Fibroblast of skin of abdomen (primary cell): Measurements from ENCODE around the gene DIP2B.
"Not testable (repeated sequence)": the region's sequence is repeated elsewhere in the genome, so short reads cannot be mapped to it uniquely, and the experiment has no call there.

Experiments
- DNase-seq: peaks from one replicate; pipeline ENCODE4 v3.0.0-alpha.2; 2013

DIP2B gene

DNA sequence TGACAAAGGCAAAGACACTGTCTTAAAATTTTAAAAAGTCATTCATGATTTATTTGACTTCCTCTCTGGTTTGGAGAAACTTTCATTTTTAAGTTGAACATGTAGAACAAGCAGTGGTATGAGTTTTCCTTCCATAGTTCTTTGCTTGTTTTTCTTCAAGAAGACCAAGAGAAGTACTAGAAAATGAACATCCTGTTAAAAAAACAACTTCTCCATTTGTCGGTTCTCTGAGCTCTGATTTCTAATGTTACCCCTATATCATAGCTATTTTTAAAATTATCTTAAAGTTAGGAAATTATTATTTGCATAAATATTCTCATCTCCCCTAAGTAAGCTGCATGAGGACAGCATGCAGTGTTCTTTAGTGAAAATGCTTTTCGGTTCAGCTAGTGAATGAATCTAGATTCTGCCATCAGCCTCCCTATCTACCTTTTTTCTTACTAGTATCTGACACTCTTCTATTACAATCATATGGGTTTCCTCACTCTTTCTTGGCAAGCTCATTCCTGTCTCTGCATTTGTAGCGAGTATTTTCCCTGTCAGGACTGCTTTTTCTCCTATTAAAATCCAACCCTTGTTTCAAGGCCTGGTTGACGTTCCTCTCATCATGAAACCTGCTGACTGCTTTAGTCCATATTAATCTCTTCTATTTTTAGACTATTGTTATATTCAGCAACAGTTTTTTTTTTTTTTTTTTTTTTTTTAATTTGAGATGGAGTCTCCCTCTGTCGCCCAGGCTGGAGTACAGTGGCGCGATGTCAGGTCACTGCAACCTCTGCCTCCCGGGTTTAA, 15.8 kb downstream of the DIP2B start:
- DNase-seq: no peak

DNA sequence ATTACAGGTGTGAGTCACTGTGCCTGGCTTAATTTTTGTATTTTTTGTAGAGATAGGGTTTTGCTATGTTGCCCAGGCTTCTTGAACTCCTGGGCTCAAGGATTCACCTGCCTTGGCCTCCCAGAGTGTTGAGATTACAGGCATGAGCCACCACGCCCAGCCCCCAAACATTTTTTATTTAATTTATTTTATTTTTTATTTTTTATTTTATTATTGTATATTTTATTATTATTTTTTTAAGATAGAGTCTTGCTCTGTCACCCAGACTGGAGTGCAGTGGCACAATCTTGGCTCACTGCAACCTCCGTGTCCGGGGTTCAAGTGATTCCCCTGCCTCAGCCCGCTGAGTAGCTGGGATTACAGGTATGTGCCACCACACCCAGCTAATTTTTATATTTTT, 17.0 kb downstream of the DIP2B start:
- DNase-seq: not testable (repeated sequence)

DNA sequence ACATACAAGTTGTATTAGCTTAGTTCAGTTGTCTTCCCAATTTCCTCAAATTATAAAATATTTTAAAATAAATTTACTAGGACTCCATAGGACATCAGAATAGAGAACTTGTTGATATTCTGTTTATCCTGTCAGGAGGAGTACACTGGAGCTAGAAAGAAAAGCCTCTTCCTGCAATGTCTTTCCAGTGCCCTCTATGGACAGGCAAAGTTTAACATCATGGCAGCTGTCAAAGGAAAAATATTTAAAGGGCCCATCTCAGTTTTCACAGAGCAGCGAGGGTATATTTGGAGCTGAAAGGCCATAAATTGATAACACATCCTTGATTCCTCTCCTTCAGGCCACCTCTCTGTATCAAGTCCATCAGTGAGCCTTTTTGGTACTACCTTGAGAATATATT, 19.0 kb downstream of the DIP2B start:
- DNase-seq: no peak

- no peak for DNase-seq
These were observed 19.8 kb downstream of the DIP2B start for GRCh38 chr12:50524621-50525020.

GRCh38 chr12:50525422-50525821, 20.6 kb downstream of the DIP2B start:
- DNase-seq: no peak

GRCh38 chr12:50527359-50527726, 22.6 kb downstream of the DIP2B start:
- no peak for DNase-seq

GRCh38 chr12:50528800-50529199, 24.0 kb downstream of the DIP2B start:
- no peak for DNase-seq

- DNase-seq: no peak
These were observed 24.6 kb downstream of the DIP2B start for GRCh38 chr12:50529345-50529744.

GRCh38 chr12:50530532-50530931, 25.7 kb downstream of the DIP2B start:
- DNase-seq: no peak

- DNase-seq: no peak
These were observed 28.4 kb downstream of the DIP2B start for GRCh38 chr12:50533203-50533584.

GRCh38 chr12:50533971-50534370, 29.2 kb downstream of the DIP2B start:
- DNase-seq: peak; percentile 47

- DNase-seq: no peak
These were observed 32.2 kb downstream of the DIP2B start for GRCh38 chr12:50536831-50537537.

DNA sequence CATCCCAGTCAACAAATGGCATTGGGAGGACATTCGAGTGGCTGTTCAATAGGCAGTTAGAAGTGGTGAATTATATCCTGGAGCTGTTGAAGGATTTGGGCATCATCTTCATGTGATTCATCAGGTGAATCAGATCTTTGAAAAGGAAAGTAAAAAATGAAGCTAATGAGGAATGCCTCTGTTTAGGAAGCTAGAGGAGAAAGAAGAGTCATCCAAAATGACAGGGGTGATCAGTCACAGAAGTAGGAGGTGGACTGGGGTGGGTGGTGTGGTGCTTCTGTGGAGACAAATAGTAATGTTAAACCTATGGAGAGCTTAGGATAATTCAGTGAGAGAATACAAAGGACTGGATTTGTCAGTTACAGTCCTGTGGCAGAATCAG, 32.7 kb downstream of the DIP2B start:
- DNase-seq: peak; percentile 73

- no peak for DNase-seq
These were observed 33.4 kb downstream of the DIP2B start for GRCh38 chr12:50538182-50538581.

DNA sequence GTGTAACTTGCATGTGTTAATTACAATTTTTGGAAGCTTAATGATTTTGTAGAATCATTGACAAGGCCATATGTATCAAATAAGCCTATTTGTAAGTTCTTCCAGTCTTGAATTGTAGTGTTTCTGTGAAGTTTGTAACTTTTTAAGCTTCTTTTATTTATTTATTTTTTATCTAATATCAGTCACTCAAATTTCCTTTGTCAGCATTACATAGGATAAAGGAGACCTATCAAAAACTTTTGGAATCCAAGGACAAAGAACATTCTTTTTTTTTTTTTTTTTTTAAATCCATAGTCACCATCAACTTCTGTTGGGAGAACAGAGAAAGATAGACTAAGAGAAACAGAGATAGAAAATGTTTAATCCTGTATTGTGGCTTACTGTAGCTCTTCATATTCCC, 36.4 kb downstream of the DIP2B start:
- no peak for DNase-seq

DNA sequence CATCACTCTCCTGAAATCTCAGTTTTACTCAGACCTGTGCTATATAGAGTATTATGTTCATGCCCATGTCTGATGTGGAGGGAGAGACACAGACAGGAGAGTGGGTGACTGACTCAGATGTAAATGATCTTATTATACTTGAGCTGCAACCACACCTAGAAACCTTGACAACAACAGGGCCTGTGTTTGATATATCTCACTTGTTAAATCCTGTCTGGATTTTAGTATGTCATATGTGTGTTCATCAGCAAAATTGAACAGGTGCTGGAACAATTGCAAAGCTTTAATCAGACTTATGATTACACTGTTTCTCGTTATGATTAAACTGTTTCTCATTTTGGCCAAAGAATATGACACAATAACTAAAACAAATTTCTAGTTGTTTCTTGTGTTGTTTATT, 37.7 kb downstream of the DIP2B start:
- peak; percentile 36 for DNase-seq

DNA sequence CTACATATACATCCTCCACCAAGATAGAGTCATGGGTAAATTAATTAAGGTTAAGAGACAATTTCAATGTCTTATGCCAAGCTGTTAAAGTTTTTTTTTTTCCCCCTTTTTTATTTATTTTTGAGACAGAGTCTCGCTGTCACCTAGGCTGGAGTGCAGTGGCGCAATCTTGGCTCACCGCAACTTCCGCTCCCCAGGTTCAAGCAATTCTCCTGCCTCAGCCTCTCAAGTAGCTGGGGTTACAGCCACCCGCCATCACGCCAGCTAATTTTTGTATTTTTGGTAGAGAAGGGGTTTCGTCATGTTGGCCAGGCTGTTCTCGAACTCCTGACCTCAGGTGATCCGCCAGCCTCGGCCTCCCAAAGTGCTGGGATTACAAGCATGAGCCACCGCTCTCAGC, 38.4 kb downstream of the DIP2B start:
- DNase-seq: not testable (repeated sequence)

DNA sequence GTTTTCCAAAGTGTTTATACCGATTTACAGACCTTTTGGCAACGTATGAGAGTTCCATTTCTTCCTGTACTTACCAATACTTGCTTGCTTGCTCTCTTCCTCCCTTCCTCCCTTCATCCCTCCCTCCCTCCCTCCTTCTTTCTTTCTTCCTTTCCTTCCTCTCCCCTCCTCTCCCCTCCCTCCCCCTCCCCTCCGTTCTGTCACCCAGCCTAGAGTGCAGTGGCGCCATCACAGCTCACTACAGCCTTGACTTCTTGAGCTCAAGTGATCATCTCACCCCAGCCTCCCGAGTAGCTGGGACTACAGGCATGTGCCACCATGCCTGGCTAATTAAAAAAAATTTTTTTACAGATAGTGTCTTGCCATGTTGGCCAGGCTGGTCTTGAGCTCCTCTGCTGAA, 40.4 kb downstream of the DIP2B start:
- no peak for DNase-seq

- no peak for DNase-seq
These were observed 41.0 kb downstream of the DIP2B start for GRCh38 chr12:50545786-50546185.

DNA sequence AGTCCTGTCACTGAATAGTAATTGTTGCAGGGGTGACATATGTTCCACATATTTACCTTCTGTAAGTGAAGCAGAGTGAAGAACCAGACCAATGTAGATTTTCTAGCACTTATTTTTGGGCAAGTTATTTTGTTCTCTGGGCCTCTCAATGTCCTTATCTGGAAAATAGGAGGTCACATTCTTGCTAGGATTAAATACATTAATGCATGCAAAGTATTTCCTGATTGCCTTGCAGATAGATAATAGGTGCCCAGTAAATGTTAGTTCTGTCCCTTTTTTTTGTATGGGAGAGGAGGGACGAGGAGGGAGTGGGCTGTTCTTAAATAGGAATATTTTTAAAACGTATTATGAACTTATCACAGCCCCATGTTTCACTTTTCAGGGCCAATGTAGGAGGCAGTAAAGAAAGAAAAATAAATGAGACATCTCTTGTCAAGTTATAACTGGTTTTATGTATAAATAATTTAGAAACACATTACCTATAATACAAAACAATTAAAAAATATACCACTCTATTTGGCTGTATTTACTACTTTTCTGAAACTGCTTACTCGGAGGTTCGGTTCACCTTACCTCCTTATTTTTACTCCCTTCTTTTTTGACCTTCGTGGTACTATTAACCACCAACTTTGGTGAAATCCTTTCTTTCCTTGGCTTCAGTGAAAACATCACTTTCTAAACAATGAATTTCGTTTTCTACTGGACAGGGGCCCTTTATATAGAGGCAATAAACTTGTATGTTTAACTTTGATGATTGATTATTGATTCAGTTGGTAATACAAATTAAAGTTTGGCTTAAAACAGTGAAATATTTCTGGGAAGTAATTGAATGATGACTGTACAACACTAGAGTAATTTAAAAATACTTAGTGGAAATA, 41.9 kb downstream of the DIP2B start:
- DNase-seq: no peak

DNA sequence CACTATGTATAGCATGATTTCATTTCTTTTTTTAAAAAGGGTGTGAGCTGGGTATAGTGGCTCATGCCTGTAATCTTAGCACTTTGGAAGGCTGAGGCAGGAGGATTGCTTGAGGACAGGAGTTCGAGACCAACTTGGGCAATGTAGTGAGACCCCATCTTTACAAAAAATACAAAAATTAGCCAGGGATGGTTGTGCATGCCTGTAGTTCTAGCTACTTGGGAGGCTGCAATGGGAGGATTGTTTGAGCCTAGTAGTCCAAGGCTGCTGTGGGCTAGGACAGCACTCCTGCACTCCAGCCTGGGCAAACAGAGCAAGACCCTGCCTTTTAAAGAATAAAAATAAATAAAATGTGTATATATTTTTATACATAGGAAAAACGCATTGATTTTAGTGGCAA, 43.0 kb downstream of the DIP2B start:
- DNase-seq: no peak

DNA sequence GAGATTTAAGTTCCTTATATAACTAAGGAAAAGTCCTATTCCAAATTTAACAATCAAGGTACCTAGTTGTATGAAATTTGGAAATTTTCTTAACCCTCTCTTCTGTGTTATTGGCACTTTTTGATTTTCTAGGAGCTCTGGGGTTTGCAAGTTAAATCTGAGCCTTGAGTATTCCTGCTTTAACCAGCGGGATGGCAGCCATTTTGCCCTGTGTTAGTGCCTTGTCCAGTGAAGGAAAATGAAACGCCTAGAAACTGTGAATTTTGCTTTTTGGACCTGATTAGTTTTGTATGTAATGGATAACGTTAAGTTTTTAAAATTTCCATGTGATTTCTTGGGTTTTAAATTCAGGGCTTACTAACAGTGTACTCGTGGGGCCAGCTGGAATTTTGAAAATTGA, 45.1 kb downstream of the DIP2B start:
- no peak for DNase-seq

DNA sequence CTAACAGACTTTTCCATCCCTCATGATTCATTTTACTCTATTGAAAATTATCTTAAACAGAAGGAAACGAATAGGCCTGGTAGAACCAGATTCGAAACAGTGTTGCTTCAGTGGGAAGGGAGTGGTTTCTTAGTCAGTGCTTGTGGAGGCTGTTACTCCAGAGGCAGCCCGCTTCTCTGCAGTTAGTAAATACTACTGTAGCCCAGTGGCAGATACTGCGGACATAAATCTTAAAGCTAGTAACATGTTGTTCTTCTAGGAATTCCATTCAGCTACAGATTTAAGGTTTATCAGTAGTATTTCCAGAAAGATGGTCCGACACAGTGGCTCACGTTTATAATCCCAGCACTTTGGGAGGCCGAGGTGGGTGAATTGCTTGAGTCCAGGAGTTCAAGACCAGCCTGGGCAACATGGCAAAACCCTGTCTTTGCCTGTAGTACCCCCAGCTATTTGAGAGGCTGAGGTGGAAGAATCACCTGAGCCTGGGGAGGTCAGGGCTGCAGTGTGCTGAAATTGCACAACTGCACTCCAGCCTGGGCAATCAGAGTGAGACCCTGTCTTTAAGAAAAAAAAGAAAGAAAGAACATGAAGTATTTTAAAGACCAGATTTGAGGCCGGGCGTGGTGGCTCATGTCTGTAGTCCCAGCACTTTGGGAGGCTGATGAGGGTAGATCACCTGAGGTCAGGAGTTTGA, 45.9 kb downstream of the DIP2B start:
- no peak for DNase-seq
